Spleen (tissue), 7 donors: ENCODE data around the gene PTPRU.

ENCODE experiments used
- CTCF ChIP-seq, 11 experiments: fragments of 200-600 bp in 7 of 11; fragments of 450-650 bp in 4 of 11; sonication (generic) in 4 of 11; IDR thresholded peaks in 8 of 11; conservative IDR thresholded peaks in 3 of 11; 1 replicate in 7 of 11; 2 replicates in 4 of 11; pipeline versions ENCODE4 v1.4.0 to v1.8.0; 2016 to 2021; ENCODE audit warnings: antibody characterized with exemption in 11 of 11, inconsistent platforms in 4 of 11, mild to moderate bottlenecking in 1 of 11
- POLR2A ChIP-seq, 3 donors: fragments of 450-650 bp; IDR thresholded peaks; one replicate each; pipeline ENCODE4 v1.5.1; 2017; ENCODE audit warnings: antibody characterized with exemption in 3 of 3, mild to moderate bottlenecking in 1 of 3
- POLR2AphosphoS5 ChIP-seq, 3 donors: sonication (generic); formaldehyde crosslinking; IDR thresholded peaks; one replicate each; pipeline ENCODE4 v1.5.1; 2017; ENCODE audit warnings: antibody characterized with exemption in 3 of 3
- donor health status: DM: no; HTN: no; CAD: no; lungs with moderate emphysema.
- donor health status: DM: no; HTN: no; CAD: no.
- donor health status: DM: no; HTN: no; CAD: no.

GRCh38 chr1:29341936-29342335 is 105.6 kb downstream of the PTPRU start:
- TF ChIP-seq POLR2AphosphoS5 (IDR thresholded peaks at IDR 0.05) (no peak), CTCF (IDR thresholded peaks at IDR 0.05 in 8 of 11, conservative IDR thresholded peaks at IDR 0.05 in 3 of 11) (no peak), POLR2A (IDR thresholded peaks at IDR 0.05) (no peak)
